HG02970 (cell line): ENCODE results near the gene S100A5.
"Not testable (repeated sequence)": the region's sequence is repeated elsewhere in the genome, so short reads cannot be mapped to it uniquely, and the experiment has no call there.

Experiments used
- ATAC-seq: cut with Tn5 transposase; IDR thresholded peaks from one replicate; pipeline ENCODE4 v1.9.1; 2021; ENCODE audit warnings: mild to moderate bottlenecking, moderate library complexity, moderate number of reproducible peaks; ENCODE audit not compliant: unreplicated experiment, low FRiP score

S100A5 gene, protein sequence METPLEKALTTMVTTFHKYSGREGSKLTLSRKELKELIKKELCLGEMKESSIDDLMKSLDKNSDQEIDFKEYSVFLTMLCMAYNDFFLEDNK

GRCh38 chr1:153540394-153541361, at the start of gene S100A5:
Gene S100A5, minus strand, starts transcription at chr1:153540934. Its CDS starts 743 bp downstream, at chr1:153540191.
- no peak for ATAC-seq

GRCh38 chr1:153588482-153588881, 47.7 kb upstream of the S100A5 start:
- ATAC-seq: no peak

DNA sequence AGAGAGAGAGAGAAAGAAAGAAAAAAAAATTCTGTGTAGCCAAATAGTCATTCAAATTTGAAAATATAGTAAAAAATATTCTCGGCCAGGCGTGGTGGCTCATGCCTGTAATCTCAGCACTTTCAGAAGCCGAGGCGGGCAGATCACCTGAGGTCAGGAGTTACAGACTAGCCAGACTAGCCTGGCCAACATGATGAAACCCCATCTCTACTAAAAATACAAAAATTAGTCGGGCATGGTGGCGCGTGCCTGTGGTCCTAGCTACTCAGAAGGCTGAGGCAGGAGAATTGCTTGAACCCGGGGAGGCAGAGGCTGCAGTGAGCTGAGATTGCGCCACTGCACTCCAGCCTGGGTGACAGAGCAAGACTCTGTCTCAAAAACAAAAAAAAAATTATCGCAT, 47.3 kb upstream of the S100A5 start:
- ATAC-seq: not testable (repeated sequence)

GRCh38 chr1:153587314-153587713, 46.6 kb upstream of the S100A5 start:
- ATAC-seq: no peak

DNA sequence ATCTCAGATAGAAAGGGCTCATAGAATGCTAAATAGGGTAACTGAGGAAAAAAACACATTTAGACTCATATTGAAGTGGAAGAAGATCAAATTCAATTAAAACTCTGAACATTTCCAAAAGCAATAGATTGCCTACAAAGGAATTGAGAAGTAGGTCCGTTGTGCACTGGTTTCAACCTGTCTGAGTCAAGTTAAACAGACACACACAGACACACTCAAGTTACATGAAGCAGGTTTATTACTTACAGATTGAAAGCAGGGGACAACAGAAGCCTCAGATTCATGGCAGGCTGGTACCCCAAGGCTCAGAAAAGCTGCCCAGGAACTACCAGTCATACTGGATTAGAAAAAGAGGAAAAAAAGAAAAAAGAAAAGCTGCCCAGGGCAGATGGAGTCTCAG, 45.6 kb upstream of the S100A5 start:
- ATAC-seq: no peak

- ATAC-seq: no peak
Observed at GRCh38 chr1:153585006-153585405, 44.3 kb upstream of the S100A5 start.

DNA sequence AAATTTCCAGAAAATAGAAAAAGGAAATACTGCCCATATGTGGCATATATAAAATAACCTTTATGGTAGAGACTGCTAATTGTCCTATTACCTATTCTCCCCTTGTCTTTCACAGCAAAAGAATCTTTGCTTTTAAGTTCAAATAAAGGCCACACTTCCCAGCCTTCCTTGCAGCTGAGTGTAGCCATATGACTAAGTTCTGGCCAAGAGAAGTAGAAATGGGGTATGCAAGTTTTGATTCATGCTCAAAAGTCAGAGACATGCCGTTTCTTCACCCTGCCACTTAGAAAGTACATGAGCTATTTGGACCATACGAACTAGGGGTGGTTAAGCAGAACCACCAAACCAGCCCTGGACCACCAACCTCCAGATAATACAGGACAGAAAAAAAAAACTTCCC, 43.2 kb upstream of the S100A5 start:
- no peak for ATAC-seq

GRCh38 chr1:153583514-153583913, 42.8 kb upstream of the S100A5 start:
- ATAC-seq: not testable (repeated sequence)

DNA sequence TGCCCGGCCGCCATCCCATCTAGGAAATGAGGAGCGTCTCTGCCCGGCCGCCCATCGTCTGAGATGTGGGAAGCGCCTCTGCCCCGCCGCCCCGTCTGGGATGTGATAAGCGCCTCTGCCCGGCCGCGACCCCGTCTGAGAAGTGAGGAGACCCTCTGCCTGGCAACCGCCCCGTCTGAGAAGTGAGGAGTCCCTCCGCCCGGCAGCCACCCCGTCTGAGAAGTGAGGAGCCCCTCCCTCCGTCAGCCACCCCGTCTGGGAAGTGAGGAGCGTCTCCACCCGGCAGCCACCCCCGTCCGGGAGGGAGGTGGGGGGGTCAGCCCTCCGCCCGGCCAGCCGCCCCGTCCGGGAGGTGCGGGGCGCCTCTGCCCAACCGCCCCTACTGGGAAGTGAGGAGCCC, 42.1 kb upstream of the S100A5 start:
- ATAC-seq: not testable (repeated sequence)

DNA sequence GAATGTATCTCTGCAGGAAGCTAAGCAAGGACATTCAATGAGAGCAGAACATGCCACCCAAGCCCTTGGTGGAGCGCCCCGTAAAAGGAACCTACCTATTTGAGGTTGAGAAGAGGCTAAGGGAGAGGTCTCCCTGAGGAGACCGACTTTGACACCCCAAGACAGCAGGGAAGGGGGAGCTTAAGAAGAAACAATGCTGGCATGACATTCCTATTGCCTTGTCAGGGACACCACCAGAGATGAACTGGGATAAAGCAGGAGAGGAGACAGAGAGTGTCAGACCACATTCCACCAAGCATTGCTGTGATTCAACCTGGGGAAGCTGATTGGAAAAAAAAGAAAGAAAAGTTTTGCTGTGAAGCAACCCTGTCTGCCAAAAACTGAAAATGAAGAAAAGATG, 38.2 kb upstream of the S100A5 start:
- ATAC-seq: no peak

DNA sequence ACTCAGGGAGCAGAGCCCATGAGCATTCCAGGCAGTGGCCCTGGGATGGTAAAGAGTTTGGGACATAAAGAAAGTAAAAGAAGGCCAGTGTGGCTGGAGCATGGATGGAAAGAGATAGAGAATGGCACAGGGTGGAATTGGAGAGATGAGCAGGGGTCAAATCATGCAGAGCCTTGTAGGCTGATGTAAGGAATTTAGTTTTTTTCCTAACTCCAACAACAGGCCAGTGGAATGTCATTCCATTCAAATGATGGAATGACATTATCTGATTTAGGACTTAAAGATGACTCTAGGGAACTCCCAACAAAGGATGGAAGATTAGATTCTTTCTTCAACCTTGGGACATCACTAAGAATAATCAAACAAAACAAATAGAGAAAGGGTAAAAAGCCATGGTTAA, 37.8 kb upstream of the S100A5 start:
- ATAC-seq: no peak

DNA sequence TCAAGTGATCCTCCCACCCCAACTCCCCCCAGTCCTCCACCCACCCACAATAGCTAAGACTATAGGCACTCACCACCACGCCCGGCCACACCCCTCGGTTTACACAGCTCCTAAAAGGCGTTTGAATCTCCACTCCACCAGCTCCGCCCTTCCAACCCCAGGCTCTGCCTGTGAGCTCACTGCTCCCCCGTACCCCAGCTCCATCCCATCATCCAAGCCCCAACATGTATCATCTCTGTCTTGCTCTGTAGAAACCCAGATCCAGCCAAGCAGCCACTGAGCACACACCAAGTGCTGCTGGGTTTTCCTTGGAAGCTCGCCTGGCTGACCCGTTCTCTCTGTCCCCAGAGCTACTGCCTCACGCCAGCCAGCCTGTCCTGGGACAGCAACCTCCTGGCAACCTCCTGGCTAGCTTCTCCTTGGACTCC, 36.9 kb upstream of the S100A5 start:
- no peak for ATAC-seq

GRCh38 chr1:153577138-153577537, 36.4 kb upstream of the S100A5 start:
- no peak for ATAC-seq

DNA sequence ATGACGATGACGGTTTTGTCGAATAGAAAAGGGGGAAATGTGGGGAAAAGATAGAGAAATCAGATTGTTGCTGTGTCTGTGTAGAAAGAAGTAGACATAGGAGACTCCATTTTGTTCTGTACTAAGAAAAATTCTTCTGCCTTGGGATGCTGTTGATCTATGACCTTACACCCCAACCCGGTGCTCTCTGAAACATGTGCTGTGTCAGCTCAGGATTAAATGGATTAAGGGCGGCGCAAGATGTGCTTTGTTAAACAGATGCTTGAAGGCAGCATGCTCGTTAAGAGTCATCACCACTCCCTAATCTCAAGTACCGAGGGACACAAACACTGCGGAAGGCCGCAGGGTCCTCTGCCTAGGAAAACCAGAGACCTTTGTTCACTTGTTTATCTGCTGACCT, 34.8 kb upstream of the S100A5 start:
- ATAC-seq: not testable (repeated sequence)

DNA sequence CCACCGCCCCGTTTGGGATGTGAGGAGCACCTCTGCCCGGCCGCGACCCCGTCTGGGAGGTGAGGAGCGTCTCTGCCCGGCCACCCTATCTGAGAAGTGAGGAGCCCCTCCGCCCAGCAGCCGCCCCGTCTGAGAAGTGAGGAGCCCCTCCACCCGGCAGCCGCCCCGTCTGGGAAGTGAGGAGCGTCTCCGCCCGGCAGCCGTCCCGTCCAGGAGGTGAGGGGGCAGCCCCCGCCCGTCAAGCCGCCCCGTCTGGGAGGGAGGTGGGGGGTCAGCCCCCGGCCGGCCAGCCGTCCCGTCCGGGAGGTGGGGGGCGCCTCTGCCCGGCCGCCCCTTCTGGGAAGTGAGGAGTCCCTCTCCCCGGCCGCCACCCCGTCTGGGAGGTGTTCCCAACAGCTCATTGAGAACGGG, 34.4 kb upstream of the S100A5 start:
- not testable (repeated sequence) for ATAC-seq

GRCh38 chr1:153573351-153573750, 32.6 kb upstream of the S100A5 start:
- no peak for ATAC-seq

DNA sequence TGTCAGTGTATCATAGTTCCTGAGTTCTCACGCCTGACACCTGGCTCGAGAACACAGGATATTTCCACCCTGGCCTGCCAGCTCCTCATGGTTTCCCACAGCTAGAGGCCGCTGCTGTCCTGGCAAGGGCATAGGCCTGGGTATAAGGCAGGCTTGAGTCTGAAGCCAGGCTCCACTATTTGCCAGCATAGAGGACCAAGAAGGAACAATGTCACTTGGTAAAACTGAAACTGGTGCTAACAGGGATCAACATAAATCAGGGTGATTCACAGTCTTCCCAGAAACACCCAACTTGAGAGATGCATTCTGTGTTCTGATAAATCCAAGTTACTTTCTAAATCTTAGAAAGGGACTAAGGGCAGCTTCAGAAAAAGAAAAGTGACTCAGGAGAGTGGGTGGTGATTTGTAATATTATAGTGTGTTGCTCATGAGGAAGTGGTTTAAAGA, 31.9 kb upstream of the S100A5 start:
- peak; percentile 55 for ATAC-seq

DNA sequence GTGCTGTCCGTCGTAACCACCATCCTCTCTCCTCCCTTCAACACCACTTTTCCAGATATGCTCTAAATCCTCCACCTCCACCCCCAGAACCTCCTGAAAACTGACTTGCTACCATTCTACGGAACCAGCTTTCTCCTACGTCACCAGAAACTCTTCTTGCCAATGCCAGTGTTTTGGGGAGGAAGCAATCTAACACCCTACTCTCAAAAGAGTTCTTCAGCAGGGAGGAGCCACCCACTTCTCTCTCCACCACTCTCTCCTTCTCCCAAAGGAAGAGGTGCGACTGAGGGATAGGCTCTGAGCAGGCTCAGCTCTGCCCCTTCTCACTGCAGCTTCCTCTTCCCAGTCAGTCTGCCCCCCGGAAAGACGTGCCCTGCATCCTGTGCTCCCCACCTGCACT, 31.0 kb upstream of the S100A5 start:
- no peak for ATAC-seq

- ATAC-seq: no peak
Observed at GRCh38 chr1:153570874-153571273, 30.1 kb upstream of the S100A5 start.

- ATAC-seq: no peak
Observed at GRCh38 chr1:153569465-153569864, 28.7 kb upstream of the S100A5 start.

GRCh38 chr1:153568367-153569099, 27.8 kb upstream of the S100A5 start:
- no peak for ATAC-seq
